BE2C (cell line): Measurements from ENCODE around the gene CLEC19A.

Experiments used
- DNase-seq: peaks from one replicate; pipeline ENCODE4 v3.0.0-alpha.2; 2020
- H3K27me3 ChIP-seq: fragments of 250-450 bp; sonication (Bioruptor Pico); 2 replicates; pipeline ENCODE4 v1.5.1; 2020; ENCODE audit warnings: mild to moderate bottlenecking
- H3K36me3 ChIP-seq: fragments of 250-450 bp; sonication (Bioruptor Pico); 2 replicates; pipeline ENCODE4 v1.5.1; 2020; ENCODE audit warnings: mild to moderate bottlenecking
- H3K4me1 ChIP-seq: fragments of 250-450 bp; sonication (Bioruptor Pico); 2 replicates; pipeline ENCODE4 v1.5.1; 2020
- H3K4me3 ChIP-seq: 2 replicates; pipeline ENCODE4 v1.5.1; 2011; ENCODE audit warnings: low read depth, low read length
- H3K9me3 ChIP-seq: fragments of 250-450 bp; sonication (Bioruptor Pico); 2 replicates; pipeline ENCODE4 v1.5.1; 2020
- TF ChIP-seq, protein P1 (sequence below): IDR thresholded peaks from 2 replicates; pipeline ENCODE4 v1.5.1; 2012; ENCODE audit warnings: mild to moderate bottlenecking, low read depth, low read length

The CLEC19A gene

DNA sequence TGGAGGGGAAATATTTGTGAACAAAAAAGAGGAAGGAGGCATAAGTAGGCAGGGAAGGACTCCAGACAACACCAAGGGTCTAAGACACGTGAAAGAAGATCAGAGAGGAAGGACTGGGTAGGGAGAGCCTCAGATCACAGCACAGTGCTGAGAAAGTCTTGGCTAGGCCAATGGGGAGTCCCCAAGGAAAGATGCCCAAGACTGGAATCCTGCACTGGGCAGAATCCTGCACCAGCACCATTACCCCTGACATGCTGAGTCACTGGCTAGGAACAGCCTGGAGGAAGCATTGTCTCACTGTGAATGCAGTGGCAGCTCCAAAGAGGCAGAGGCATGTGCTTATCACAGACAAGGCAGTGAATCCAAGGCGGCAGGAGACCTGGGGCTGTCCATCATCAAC lies 19.2 kb downstream of the CLEC19A start:
- Histone ChIP-seq H3K4me3 (no peak overlapping the region), H3K9me3 (no peaks in the 10 kb centered on the region), H3K36me3 (no peaks in the 10 kb centered on the region), H3K27me3 (no peaks in the 10 kb centered on the region), H3K4me1 (no peaks in the 10 kb centered on the region)
- no peak for DNase-seq
- TF ChIP-seq, protein P1, sequence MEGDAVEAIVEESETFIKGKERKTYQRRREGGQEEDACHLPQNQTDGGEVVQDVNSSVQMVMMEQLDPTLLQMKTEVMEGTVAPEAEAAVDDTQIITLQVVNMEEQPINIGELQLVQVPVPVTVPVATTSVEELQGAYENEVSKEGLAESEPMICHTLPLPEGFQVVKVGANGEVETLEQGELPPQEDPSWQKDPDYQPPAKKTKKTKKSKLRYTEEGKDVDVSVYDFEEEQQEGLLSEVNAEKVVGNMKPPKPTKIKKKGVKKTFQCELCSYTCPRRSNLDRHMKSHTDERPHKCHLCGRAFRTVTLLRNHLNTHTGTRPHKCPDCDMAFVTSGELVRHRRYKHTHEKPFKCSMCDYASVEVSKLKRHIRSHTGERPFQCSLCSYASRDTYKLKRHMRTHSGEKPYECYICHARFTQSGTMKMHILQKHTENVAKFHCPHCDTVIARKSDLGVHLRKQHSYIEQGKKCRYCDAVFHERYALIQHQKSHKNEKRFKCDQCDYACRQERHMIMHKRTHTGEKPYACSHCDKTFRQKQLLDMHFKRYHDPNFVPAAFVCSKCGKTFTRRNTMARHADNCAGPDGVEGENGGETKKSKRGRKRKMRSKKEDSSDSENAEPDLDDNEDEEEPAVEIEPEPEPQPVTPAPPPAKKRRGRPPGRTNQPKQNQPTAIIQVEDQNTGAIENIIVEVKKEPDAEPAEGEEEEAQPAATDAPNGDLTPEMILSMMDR: no peak

DNA sequence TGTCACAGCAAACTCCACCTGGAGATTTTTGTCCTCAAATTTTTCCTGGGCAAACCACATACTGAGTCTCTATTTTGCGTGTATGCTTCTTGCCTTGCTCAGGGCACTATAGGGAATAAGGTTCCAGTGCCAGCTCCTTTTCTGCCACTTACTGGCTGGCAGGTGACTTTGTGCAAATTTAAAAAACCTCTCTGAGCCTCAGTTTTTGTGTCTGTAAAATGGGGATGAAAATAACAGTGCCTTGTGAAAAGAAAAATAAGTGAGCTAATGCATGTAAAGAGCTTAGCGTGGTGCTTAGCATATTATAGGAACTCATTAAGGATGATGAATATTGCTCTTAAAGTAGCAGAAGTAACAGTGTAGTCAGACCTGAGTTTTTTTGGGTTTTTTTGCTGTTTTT lies 19.9 kb downstream of the CLEC19A start:
- no peaks in the 10 kb centered on the region for H3K36me3 ChIP-seq
- DNase-seq: no peak
- TF ChIP-seq, protein P1: no peak
- no peaks in the 10 kb centered on the region for H3K9me3 ChIP-seq
- no peaks in the 10 kb centered on the region for H3K27me3 ChIP-seq
- H3K4me3 ChIP-seq: no peak overlapping the region
- H3K4me1 ChIP-seq: no peaks in the 10 kb centered on the region

DNA sequence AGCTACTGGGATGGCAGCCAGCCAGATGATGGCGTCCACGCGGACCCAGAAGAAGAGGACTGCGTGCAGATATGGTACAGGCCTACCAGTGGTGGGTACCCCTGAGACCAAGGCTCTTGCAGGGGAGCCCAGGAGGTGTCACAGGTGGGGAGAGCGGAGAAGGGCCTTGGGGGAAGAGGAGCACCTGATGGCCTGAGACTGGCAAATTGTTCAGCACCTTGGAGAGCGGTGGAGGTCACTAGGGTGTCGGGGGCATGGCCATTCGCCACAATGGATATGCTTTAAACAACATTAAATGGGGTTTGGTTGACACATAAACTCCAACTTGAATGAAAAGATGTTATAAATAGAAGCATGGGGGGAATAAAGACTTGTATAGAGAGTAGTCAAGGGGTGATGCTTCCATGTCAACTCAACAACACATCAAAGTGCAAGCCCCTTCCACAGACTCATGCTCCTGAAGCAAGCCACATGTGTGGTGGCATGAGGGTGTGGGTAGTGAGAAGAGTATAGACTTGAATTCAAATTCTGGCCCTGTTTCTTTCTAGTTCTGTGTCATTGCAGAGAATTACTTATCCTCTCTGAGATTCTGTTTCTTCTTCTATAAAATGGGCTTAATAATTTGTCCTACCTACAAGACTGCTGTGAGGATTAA lies 22.2 kb downstream of the CLEC19A start:
- Histone ChIP-seq H3K4me1 (no peaks in the 10 kb centered on the region), H3K9me3 (no peaks in the 10 kb centered on the region), H3K36me3 (no peaks in the 10 kb centered on the region), H3K27me3 (no peaks in the 10 kb centered on the region), H3K4me3 (no peak overlapping the region)
- DNase-seq: no peak
- TF ChIP-seq, protein P1: no peak

DNA sequence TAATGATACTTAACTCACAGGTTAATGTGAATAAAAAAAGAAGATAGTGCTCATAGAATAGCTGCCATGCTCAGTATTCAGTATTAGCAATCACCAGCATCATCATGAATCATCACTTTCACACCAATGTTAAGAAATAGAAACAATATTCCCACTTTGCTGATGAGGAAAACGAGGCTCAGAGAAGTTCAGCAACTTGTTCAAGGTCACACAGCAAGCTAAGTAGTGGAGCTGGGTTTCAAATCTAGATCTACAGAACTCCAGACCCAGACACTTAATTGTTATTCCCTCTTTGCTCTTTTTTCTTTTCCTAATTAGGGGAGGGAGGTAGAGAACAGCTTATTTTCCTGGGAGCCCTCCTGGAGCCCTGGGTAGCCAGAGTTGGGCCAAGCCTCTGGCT lies 22.9 kb downstream of the CLEC19A start:
- no peaks in the 10 kb centered on the region for H3K4me1 ChIP-seq
- H3K27me3 ChIP-seq: no peaks in the 10 kb centered on the region
- H3K36me3 ChIP-seq: no peaks in the 10 kb centered on the region
- DNase-seq: no peak
- H3K9me3 ChIP-seq: no peaks in the 10 kb centered on the region
- TF ChIP-seq, protein P1: no peak
- no peak overlapping the region for H3K4me3 ChIP-seq

DNA sequence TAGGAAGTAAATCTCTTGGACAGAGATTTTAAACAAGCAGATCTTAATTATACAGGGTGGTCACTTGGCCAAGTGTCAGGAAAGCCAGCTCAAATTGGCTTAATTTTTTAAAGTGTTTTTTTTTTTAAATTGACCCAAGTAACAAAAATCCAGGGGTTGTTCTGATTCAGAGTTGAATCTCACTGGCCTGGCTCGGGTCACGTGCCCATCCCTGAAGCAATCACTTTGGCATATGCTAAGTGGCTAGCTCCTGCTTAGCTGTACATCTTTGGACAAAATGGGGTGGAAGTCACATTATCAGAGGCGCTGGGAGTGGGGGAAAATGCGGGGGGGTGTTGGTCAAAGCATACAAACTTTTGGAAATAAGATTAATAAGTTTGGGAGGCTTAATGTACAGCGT lies 23.6 kb downstream of the CLEC19A start:
- no peaks in the 10 kb centered on the region for H3K27me3 ChIP-seq
- no peak overlapping the region for H3K4me3 ChIP-seq
- H3K9me3 ChIP-seq: no peaks in the 10 kb centered on the region
- H3K36me3 ChIP-seq: no peaks in the 10 kb centered on the region
- no peaks in the 10 kb centered on the region for H3K4me1 ChIP-seq
- TF ChIP-seq, protein P1: no peak
- DNase-seq: no peak

DNA sequence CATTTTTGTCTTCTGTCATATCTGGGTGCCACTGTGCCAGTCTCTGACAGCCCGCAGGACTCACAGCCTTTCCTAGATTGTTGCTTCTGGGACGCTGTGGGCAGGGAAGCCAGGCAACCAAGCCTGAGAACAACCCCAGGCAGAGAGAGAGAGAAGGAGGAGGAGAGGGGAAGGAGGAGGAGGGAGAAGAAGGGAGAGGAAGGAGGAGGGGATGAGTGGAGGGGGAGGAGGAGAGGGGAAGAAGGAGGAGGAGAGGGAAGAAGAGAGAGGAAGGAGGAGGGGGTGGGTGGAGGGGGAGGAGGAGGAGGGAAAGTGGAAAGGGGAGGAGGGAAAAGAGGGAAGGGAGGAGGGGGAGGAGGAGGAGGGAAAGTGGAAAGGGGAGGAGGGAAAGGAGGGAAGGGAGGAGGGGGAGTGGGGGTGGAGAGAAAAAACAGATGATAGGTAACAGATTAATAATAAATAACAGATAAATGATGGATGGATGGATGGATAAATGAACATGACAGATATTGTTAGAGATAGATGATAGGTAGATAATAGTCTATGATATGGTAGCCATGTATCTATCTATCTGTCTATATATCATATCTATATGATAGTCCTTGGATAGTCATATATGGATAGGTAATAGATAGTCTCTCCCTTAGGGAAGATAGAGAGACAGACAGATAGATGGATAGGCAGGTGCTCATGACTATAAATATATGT lies 29.3 kb downstream of the CLEC19A start:
- DNase-seq: no peak
- Histone ChIP-seq H3K4me3 (no peak overlapping the region), H3K9me3 (no peaks in the 10 kb centered on the region), H3K4me1 (no peaks in the 10 kb centered on the region), H3K36me3 (no peaks in the 10 kb centered on the region), H3K27me3 (no peaks in the 10 kb centered on the region)
- TF ChIP-seq, protein P1: no peak
